ENCODE measurements around the gene VCAM1.

DNA sequence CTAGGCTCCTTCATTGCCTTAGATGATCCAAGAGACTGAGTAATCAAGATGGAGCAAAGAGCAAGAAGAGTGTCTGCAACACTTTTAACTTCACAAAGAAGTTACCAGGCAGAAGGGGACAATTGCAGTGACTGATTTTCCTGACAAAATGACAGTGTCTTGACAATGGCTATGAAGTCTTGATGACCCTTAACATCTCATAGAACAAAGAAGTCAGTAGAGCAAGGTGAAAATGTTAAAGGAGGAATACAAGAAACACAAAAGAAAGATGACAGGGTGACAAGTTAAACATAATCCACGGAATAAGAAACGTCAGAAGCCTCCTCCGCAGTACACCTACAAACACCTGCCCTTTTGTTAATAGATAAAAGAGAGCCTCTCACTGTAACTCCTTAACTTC lies 15.1 kb upstream of the VCAM1 start:
- TF ChIP-seq, protein P1, sequence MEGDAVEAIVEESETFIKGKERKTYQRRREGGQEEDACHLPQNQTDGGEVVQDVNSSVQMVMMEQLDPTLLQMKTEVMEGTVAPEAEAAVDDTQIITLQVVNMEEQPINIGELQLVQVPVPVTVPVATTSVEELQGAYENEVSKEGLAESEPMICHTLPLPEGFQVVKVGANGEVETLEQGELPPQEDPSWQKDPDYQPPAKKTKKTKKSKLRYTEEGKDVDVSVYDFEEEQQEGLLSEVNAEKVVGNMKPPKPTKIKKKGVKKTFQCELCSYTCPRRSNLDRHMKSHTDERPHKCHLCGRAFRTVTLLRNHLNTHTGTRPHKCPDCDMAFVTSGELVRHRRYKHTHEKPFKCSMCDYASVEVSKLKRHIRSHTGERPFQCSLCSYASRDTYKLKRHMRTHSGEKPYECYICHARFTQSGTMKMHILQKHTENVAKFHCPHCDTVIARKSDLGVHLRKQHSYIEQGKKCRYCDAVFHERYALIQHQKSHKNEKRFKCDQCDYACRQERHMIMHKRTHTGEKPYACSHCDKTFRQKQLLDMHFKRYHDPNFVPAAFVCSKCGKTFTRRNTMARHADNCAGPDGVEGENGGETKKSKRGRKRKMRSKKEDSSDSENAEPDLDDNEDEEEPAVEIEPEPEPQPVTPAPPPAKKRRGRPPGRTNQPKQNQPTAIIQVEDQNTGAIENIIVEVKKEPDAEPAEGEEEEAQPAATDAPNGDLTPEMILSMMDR (IDR thresholded peaks at IDR 0.05; ENCODE audit: insufficient read depth, low read length): no peak
- TF ChIP-seq SPI1 (IDR thresholded peaks at IDR 0.05; ENCODE audit: borderline replicate concordance, low read depth): no peak
- TF ChIP-seq POLR2AphosphoS5 (IDR thresholded peaks at IDR 0.05; ENCODE audit: low read depth): no peak
- TF ChIP-seq, protein P2, sequence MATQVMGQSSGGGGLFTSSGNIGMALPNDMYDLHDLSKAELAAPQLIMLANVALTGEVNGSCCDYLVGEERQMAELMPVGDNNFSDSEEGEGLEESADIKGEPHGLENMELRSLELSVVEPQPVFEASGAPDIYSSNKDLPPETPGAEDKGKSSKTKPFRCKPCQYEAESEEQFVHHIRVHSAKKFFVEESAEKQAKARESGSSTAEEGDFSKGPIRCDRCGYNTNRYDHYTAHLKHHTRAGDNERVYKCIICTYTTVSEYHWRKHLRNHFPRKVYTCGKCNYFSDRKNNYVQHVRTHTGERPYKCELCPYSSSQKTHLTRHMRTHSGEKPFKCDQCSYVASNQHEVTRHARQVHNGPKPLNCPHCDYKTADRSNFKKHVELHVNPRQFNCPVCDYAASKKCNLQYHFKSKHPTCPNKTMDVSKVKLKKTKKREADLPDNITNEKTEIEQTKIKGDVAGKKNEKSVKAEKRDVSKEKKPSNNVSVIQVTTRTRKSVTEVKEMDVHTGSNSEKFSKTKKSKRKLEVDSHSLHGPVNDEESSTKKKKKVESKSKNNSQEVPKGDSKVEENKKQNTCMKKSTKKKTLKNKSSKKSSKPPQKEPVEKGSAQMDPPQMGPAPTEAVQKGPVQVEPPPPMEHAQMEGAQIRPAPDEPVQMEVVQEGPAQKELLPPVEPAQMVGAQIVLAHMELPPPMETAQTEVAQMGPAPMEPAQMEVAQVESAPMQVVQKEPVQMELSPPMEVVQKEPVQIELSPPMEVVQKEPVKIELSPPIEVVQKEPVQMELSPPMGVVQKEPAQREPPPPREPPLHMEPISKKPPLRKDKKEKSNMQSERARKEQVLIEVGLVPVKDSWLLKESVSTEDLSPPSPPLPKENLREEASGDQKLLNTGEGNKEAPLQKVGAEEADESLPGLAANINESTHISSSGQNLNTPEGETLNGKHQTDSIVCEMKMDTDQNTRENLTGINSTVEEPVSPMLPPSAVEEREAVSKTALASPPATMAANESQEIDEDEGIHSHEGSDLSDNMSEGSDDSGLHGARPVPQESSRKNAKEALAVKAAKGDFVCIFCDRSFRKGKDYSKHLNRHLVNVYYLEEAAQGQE (IDR thresholded peaks at IDR 0.05; ENCODE audit: insufficient replicate concordance, low read depth): no peak

Data from HL-60 (cell line).